Posterior cingulate gyrus (tissue), 11 donors: ENCODE results near the gene RSPH9.

Experiments
- DNase-seq, 10 donors: peaks; one replicate each; pipeline versions ENCODE4 v3.0.0 to v3.0.0-alpha.2; 2020 to 2021; ENCODE audit warnings: mixed read lengths in 3 of 10
- intact Hi-C: fragments of 100-400 bp; cut with DNase I; formaldehyde crosslinking; loops from one replicate; pipeline ENCODE4 v1.15.1; 2023

The RSPH9 gene, protein sequence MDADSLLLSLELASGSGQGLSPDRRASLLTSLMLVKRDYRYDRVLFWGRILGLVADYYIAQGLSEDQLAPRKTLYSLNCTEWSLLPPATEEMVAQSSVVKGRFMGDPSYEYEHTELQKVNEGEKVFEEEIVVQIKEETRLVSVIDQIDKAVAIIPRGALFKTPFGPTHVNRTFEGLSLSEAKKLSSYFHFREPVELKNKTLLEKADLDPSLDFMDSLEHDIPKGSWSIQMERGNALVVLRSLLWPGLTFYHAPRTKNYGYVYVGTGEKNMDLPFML

DNA sequence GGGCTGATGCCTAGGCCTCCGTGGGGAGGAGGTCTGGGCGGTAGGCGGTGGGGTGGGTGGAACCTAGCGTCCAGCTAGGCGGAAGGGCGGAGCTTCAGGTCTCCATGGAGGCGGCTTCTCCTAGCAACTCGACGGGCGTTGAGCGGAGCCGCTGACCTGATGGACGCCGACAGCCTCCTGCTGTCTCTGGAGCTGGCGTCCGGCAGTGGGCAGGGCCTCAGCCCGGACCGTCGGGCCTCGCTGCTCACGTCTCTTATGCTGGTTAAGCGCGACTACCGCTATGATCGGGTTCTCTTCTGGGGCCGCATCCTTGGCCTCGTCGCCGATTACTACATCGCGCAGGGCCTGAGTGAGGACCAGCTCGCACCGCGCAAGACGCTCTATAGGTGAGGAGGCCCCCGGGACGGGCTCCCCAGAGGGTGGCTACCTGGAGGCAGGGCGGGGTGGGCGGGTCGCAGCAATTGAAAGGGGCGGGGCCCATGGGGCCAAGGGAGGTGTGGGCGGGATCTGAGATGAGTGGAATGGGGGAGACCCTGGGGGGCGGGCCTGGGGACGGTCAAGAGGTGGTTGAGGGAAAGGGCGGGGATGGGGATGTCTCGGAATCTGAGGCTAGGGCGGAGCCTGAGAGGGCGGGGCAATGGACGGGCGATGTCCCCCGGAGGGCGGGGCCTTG, at the start of gene RSPH9:
TSS of gene RSPH9 (plus strand) at position 97 of the 673 bp plus-strand sequence. CDS start at position 160, 63 bp downstream.
- DNase-seq, result peak in 5 of 10 donors; percentile 21 to 90 (median 76)
- intact Hi-C loops, result no loop called here

DNA sequence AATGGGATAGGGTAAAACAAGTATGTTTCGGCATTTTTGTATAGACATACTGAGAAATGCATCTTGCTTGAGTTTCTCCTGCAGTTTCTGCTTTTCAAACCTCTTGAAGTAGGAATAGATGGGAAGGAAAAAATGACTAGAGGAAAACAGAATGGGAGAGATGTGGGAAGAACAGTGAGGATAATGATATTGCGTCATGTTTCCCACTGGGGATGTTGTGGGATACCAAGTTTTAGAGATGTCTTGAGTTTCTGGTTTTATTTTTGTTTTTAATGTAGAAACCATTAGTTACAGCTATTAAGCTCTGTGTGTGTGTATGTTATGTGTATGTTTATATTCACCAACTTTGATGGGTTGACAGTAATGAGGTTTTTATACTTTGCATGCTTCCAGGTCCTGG, 44.2 kb upstream of the RSPH9 start:
- intact Hi-C loops, result no loop called here
- DNase-seq, result no peak

DNA sequence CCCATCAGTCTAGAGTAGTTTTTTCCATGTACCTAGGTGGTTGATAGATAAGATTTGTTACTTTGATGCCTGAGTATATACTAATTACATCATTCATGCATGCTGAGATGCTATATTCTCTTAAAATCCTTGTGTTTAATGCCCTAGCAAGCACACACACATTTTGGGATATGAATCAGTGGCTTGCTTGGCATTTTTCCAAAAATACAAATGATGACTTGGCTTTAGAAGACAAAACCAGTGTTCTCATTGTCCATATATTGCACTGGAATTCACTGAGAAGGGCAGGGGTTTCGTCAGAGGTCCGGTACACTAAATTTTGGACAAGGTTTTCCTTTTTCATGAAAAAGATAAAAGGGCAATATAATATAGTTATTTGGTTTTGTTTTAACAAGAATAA, 40.7 kb upstream of the RSPH9 start:
- intact Hi-C loops, result no loop called here
- no peak for DNase-seq

DNA sequence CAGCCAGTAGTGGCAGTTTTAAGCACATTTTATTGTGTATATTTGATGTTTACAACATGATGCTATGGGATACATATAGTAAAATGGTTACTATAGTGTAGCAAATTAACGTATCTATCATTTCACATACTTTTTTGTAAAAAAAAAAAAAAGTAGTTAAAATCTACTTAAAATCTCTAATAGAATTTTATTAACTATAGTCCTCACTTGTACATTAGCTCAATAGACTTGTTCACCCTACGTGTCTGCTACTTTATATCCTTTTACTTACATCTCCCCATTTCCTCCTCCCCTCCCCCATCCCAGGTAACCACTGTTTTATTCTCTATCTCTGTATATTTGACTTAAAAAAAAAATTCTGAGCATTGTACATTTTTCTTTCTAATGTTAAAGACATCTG, 38.8 kb upstream of the RSPH9 start:
- intact Hi-C loops, result no loop called here
- no peak for DNase-seq

DNA sequence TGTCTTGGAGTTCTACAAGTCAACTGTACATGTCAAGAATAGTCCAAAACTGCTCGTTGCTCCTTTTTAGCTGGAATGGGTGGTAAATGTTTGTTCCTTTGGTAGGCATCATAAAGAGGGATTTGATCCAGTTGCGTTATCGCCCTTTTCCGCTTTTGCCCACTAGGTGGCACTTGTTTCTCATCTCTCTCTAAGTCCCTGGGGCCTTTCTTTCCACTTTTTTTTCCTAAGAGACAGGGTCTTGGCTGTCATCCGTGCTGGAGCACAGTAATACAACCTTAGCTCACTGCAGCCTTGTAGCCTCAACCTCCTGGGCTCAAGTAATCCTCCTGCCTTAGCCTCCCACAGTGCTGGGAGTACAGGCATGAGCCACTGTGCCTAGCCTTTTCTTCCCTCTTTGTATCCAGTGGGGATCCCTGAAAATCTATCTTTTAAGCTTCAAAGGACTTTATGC, 36.5 kb upstream of the RSPH9 start:
- intact Hi-C loops, result loop anchor here (2.0 kb wide), 1 partner anchor 470 kb away; no protein-coding TSS in a partner anchor
- DNase-seq, result peak in 8 of 10 donors; percentile 38 to 91 (median 66)

DNA sequence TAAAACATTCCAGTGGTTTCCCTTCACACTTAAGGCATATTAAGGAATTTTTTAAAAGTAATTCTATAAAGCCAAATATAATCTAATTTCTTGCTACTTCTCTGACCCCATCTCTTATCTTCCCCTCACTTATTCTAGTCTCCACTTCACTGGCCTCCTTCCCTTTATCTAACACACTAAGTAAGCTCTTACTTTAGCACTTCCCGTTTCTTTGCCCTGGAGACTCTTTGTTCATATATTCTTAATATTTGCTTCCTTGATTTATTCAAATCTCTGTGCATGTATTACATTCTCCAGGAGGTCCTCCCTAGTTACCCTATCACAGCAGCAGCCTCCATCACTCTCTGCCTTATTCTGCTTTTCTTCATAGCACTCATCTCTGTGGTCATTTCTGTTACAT, 36.0 kb upstream of the RSPH9 start:
- intact Hi-C loops, result loop anchor here (2.0 kb wide), 1 partner anchor 470 kb away; no protein-coding TSS in a partner anchor
- DNase-seq, result peak in 1 of 10 donors; percentile 5

DNA sequence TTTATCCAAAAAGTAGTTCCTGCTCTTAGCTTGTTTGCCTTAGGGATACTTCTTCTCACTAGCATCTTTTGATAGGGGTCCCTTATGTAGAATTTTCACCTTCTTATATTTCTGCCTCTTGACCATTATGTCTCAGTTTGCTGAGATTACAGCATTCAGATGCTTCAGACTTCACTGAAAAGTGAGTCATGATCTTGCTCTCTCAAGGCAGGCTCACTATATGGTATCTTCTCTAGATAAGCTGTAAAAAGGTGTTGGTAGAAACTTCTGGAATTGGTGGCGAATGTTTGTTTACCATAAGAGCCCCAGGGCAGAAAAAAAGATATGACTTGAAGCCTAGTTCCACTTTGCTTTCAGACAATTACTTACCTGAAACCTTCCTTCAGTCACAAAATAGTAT, 35.4 kb upstream of the RSPH9 start:
- DNase-seq, result no peak
- intact Hi-C loops, result loop anchor here (2.0 kb wide), 1 partner anchor 469 kb away; no protein-coding TSS in a partner anchor

DNA sequence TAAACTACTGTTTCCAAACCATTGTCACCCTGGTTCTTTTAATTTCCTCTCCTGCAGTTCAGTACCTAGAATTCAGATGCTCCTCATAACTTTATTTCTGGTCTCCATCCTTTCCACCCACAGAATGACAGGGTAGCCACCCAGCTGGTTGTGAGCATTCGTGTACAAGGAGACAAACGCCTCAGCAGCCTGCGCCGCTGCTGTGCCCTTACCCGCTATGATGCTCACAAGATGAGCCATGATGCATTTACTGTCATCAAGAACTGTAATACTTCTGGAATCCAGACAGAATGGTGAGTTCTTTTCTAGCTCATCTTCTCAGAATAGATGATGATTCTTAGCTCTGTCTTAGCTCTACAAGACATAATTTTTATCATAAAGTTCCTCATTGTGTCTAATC, 34.4 kb upstream of the RSPH9 start:
- DNase-seq, result peak in 2 of 10 donors; percentile 38 to 85
- intact Hi-C loops, result no loop called here

DNA sequence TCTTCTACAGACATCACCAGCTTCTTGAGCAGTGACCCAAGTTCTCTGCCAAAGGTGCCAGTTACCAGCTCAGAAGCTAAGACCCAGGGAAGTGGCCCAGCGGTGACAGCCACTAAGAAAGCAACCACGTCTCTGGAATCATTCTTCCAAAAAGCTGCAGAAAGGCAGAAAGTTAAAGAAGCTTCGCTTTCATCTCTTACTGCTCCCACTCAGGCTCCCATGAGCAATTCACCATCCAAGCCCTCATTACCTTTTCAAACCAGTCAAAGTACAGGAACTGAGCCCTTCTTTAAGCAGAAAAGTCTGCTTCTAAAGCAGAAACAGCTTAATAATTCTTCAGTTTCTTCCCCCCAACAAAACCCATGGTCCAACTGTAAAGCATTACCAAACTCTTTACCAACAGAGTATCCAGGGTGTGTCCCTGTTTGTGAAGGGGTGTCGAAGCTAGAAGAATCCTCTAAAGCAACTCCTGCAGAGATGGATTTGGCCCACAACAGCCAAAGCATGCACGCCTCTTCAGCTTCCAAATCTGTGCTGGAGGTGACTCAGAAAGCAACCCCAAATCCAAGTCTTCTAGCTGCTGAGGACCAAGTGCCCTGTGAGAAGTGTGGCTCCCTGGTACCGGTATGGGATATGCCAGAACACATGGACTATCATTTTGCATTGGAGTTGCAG, 31.0 kb upstream of the RSPH9 start:
- DNase-seq, result peak in 1 of 10 donors; percentile 70

DNA sequence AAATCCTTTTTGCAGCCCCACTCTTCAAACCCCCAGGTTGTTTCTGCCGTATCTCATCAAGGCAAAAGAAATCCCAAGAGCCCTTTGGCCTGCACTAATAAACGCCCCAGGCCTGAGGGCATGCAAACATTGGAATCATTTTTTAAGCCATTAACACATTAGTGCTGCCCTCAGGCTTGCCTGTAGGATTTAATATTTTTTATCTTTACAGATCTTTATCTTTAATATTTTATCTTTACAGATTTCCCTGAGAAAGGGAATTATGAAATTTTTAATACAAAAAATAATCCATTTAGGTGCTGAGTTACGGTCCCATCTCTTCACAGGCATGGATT, 30.5 kb upstream of the RSPH9 start:
- intact Hi-C loops, result no loop called here
- DNase-seq, result no peak

More for the DNA sequence above, 31.0 kb upstream of the RSPH9 start:
- intact Hi-C loops, result no loop called here

DNA sequence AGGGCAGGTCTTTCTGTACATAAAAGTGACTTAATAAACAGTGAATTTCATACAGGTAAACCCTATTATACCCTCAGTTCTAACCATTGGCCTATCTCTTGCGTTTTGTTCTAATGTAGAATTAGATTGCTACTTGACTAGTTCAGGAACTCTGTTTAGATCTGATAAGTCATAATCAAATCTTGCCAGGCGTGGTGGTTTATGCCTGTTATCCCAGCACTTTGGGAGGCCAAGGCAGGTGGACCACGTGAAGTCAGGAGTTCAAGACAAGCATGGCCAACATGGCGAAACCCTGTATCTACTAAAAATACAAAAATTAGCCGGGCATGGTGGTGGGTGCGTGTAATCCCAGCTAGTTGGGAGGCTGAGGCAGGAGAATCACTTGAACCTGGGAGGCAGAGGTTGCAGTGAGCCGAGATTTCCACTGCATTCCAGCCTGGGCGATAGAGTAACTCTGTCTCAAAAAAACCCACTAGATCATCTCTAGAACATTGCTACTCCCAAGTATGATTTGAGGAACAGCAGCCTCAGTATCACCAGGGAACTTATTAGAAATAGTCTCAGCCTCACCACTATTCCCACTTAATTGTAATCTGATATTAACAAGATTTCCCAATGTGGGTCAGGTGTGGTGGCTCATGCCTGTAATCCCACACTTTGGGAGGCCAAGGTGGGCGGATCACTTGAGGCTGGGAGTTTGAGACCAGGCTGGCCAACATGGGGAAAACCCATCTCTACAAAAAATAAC, 27.9 kb upstream of the RSPH9 start:
- intact Hi-C loops, result no loop called here
- peak in 1 of 10 donors; percentile 8 for DNase-seq

DNA sequence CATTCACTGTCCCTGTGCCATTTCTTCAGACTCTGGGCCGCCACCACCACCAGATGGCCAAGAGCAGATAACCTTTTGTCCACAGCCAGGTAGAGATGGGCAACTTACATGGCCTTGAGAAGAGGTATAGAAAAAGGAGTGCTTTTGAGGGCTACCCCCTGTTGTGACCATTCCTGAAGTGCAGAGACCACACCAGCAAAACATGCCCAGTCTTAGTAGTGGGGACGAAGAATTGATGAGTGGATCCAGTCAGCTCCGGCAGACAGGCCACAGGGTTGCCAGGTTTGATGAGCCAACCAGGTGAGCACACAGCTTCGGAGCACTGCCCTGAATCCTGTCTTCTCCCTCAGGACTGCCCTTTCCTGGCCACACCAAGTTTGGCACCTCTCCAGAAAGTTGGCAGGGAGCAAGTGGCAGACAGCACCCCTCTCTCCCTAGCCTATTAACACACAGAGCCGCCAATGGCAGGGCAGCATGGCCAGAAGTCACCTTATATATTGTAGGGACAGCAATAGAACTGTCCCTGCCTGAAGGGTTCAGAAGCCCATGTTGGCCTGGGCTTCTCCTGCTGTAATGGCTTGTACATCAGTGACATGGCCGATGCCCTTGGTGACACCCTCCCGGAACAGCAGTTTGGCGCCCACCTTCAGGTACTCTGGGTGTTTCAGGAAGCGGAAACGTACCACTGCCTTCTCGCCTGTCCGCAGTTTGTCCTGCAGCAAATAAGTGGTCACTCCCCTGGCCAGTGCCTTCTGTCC, 23.6 kb upstream of the RSPH9 start:
- intact Hi-C loops, result no loop called here
- DNase-seq, result peak in 2 of 10 donors; percentile 49 to 81

DNA sequence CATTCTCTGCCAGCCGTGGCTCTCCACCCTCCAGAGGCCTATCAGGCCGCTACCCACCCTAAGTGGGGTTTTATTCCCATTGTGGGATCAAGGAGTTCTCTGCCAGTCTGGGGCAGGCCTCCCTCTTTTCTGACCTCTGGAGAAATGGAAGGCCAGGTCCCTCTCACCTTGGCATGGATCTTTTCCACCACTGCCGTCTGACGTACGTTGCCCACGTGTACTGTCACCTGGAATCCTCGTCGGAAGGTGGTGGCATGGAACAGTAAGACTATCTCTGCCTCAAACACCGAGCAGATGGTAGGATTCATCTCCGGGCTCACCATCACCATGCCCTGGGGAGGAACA, 23.0 kb upstream of the RSPH9 start:
- intact Hi-C loops, result no loop called here
- peak in 2 of 10 donors; percentile 24 to 29 for DNase-seq

DNA sequence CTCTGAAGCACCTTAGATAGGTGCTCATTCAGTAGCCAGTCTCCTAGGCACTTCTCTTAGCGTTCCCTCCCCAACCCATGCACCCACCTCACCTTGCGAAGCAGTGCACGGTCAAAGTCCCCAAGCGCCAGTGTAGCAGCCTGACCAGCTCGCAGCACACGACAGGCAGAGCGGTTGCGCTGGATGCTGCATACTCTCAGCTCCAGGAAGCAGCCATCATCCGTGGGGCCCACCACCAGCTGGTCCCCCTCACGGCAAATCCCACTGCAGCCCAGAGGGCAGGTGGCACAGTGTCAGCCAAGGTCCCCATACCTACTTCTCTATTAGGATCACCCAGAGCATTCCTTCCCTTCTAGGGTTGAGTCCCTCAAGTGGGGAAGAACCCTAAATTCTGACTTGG, 22.3 kb upstream of the RSPH9 start:
- DNase-seq, result peak in 1 of 10 donors; percentile 48
- intact Hi-C loops, result no loop called here

DNA sequence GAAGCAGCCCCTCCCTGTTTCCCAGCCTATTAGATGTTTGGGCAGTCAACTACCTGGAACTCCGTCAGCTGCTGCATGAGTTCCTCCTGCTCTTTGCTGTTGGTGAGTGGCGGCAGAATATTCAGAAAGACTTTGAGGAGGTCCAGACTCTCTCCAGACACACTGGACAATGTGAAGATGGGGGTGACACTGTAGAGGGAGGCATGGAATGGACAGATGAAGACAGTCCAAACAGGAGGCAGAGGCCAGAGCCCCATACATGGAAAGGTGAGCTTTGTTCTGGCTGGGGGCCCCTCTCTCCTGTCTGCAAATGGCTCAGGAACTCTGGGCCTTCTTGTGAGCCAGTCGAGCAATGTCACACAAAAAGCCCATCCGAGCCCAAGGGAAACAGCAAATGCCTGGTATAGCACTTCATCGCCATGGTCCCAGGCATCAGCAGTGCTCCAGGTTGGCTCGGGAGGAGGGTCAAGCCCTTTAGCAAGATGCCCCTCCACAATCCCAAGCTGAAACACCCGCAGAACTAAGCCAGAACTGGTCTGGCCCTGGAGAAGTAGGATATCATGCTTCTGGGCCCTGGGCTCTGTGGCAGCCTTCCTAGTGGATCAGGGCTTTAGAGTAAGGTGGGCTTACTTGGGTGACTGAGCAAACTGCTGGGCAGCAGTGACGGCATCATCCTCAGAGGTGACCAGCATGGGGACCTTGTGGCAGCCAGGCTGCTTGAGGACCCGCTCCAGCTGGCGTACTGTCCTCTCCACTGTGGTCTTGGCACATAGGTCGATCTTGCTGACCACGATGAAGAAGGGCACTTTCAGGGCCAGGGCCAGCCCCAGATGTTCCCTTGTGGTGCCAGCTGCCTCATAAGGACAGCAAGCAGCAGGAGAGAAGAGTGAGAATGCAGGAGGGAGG, 20.7 kb upstream of the RSPH9 start:
- peak in 2 of 10 donors; percentile 42 to 55 for DNase-seq
- intact Hi-C loops, result no loop called here

DNA sequence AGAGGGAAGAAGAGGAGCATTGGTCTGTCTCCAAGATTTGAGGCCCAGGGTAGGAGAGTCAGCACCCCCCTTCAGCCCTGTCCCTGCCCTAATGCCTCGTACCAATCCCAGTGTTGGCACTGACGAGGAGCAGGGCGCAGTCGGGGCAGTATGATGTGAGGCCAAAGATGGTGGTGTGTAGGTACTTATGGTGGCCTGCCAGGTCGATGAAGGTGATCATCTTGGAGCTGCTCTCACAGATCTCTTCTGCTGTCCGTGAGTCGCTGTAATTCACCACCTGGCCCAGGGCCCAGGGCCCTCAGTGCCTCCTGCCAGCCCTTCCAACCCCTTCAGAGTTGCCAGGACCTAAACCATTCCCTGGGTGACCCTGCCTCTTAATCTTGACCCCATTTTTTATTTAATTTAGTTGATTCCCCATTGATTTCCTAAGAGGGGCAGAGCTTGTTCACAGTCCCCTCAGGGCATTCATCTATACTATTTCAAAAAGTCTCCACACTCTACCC, 20.0 kb upstream of the RSPH9 start:
- intact Hi-C loops, result no loop called here
- DNase-seq, result peak in 2 of 10 donors; percentile 33 to 38

DNA sequence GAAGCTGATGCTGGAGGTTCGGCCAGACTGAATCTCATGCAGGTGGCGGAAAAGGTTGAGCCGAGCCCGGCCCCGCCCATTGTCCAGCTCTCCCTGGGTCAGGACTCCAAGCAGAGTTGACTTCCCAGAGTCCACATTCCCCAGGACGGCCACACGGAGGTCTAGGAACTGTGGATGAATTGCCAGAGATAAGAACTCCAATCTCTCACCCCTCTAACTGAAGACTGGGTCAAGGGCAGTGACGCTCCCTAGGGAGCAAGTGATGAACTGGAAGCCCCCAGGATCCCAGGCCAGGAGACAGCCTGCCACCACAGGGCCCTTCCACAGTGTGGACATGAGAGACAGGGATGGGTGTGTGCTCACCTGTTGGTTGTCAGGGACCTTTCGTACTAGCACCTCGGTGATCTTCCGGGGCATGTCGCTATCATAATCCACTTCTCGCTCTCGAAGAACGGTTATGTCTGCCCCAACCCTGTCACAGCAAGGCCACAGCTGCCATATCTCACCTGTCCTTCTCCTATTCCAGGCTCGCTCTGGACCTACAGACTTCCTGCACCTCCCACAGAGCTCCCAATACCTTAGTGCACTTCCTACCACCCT, 19.3 kb upstream of the RSPH9 start:
- DNase-seq, result peak in 2 of 10 donors; percentile 70 to 81
- intact Hi-C loops, result no loop called here
